NOMO-1 treated with dmso at 0.1 percent for 144 hours (cell line): ENCODE results near the gene RPL27A.
A peak's percentile ranks its signal among the peaks of the same experiment; 100 is the strongest.
"Not testable (repeated sequence)": the region's sequence is repeated elsewhere in the genome, so short reads cannot be mapped to it uniquely, and the experiment has no call there.

Source experiments
- DNase-seq: peaks from one replicate; lab custom pipeline; 2025; ENCODE audit not compliant: unreplicated experiment; lab: John Stamatoyannopoulos, UW

RPL27A gene

DNA sequence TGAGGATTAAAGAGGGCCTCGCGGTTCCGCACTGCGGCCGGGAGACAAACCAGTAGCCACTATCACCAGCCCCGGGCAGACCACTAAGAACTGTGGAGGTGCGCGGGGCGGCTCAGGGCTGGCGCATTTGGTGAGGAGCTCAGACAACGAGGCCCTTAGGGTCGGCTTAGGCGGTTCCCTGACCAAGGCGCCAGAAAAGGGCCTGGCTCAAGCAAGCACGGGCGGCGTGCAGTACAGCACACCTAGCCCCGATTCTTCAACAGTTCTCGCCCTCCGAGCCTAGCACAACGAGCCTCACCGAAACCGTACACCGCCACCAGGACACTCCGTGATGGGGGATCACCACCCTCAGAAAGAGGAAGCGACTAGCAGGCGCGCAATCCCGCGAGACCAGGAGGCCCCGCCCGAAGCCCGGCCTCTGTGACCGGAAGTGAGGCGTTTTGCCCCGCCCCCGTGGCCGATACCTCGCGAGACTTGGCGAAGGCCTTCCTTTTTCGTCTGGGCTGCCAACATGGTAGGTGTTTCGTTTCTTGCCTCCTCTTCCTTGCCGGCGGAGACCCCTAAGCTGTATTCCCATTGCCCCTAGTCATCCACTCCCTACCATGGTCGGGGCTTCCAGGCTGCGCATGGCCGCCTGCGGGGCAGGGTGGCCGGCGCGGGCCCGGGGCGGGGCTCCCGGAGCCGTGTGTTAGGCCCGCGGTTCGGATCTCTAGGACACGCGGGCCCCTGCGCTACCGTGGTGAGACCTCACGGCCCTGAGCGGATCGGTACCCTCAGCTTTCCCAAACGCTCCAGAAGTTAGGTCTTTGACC, at the start of gene RPL27A, which contains the start of gene TRIM66:
RPL27A (plus strand) TSS at position 490 of the 812 bp plus-strand sequence; CDS start at position 512, 22 bp downstream.
TRIM66 (minus strand) TSS at position 363 of the 812 bp plus-strand sequence. CDS start 10,391 bp downstream, outside the sequence.
- peak; percentile 87 for DNase-seq

DNA sequence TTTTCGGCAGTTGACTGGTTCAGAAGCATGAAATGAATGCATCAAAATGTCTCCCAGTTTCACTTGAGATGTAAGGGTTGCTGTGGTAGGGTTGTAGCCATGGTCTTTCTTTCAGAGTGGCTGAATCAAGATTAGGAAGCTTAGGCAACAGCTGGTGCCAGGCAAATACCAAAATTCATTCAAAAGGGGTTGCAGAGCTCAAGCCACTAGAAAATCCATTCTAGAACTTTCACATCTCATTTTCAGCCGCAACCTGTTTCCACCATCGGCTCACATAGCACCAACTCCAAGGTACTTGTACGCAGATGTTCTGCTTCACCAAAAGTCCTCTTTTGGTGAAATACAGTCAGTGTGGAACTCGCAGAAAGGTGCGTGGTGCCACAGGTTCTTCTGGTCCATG, 48.1 kb upstream of the RPL27A start:
- DNase-seq: no peak

DNA sequence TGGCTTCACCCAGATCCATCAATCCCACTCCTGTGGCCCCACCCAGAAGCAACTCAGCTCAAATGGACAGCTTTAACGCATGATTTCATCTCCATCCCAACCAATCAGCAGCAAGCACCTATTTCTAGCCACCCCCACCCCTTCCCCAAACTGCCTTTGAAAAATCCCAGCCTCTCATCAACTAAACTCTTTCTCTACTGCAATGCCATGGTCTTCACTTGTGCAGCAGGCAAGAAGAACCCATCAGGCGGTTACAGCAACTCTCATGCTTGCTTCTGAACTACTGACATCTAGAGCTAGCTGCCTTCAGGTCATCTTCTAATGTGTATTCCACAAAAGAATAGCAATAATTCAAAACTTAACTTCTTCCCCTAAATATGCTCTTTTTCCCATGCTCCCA, 46.5 kb upstream of the RPL27A start:
- DNase-seq: no peak

DNA sequence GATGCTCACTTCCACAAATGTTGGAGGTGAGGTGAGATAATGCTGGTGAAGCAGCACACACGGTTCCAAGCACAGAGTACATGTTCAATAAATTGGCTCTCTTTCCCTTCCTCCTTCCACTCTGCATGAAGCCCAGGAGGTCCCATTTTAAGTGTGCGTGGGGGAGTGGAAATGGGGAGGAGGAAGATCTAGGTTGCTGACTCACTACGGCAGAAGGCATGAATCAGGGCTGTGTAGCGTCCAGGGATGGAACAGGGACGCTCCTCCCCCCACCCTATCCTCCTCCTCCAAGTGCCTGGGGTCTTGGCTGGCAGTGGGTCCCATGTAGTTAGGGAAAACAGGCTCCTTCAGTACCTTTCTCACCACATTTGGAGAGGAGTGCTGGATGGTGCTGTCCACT, 44.3 kb upstream of the RPL27A start:
- DNase-seq: no peak

DNA sequence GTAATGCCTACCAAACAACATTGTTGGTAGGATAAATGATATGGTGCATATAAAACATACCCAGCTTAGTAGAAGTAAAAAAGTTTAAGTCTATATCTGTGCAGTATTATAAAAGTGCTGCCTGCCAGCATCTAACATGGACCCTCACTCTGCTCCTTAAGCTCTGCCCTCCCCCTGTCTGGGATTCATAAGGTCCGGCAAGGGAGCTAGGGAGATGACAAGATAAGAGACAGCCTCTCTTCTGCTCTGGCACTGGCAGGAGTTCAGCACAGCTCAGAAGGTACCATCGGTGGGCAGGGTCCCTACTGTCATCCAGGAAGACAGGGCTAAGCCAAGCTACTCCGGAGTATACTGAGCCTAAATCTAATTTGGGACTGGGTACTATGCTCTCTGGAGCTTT, 42.9 kb upstream of the RPL27A start:
- DNase-seq: no peak

DNA sequence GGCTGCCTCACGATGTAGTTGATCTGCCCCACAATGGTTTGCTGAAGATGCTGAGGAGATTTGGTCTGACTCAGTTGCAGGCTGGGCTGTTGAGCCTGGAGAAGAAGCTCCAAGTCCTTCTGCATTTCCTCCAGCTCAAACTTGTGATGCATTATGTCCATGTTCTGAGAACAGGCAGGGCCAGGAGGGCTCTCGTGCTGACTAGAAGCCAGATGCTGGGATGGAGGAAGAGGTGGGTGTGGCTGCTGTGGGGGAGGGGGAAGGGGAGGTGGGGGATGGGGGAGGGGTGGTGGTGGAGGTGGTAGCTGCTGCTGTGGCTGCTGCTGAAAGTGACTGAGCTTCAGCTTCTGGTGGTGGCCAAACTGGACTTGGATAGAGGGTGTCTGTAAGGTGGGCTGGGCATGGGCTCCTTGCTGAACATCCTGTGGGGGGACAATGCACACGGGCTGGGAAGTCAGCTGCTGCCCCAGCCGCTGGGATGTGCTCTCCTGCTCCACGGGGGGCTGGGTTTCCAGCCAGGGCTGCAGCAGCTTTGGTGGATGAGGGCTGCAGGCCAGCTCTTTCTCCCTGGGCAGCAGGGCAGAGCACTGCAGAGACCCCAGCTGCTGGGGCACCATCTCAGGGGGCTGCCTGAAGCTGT, 42.2 kb upstream of the RPL27A start:
- DNase-seq: no peak

DNA sequence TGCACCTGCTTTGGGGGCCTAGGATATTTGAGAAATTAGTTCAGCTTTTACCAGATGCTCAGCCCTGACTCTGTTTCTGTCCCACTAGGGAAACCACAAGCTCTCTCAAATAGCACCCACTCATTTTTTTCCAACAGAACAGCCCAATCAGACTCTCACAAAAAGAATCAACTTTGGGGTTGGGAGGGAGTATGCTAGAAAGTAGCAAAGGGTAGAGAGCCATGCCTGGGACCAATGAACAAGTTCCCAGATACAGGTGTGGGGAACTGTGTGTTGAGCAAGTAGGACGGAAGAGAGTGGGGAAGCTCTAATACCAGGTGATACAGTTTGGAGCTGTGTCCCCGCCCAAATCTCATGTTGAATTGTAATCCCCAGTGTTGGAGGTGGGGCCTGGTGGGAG, 41.3 kb upstream of the RPL27A start:
- no peak for DNase-seq

DNA sequence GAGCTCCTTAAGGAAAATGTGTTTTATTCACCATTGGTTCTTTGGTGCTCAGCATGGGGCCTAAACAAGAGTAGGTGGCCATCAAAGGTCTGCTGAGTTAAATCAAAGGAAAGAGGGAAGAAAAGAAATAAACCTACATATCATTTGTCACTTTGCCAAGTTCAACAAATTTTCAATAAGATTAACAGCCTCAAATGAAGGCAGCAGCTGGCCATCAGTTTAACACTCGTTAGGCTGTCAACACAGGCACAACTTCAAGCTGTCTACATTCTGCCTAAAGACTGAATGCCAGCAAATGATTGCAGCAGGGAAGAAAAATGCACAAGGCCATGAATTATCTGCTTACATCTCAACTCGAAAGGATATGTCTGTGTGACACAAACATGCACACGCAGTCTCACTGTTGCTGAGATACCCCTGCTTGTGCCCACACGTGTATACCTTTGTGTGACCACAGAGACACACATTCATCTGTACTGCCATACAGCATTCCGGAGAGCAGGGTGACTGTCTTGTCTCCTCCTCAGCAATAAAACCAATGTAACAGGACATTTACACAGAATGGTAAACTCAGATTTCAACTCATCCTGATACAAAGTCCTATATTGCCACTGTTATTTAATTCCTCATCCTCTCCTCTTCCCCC, 40.3 kb upstream of the RPL27A start:
- DNase-seq: no peak

DNA sequence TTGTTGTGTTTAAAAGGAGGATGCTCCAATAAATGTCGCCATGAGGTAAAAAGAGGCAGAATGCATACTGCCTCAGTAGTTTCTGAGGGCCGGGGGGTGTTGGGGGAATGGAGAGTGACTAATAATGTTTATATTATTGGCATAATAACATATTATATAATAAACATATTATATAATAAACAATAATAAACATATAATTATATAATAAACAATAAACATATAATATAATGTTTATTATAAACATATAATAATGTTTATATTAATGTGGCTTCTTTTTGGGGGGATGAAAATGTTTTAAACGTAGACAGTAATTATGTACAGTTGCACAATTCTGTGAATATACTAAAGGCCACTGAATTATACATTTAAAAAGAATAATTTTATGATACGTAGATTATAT, 35.7 kb upstream of the RPL27A start:
- no peak for DNase-seq

DNA sequence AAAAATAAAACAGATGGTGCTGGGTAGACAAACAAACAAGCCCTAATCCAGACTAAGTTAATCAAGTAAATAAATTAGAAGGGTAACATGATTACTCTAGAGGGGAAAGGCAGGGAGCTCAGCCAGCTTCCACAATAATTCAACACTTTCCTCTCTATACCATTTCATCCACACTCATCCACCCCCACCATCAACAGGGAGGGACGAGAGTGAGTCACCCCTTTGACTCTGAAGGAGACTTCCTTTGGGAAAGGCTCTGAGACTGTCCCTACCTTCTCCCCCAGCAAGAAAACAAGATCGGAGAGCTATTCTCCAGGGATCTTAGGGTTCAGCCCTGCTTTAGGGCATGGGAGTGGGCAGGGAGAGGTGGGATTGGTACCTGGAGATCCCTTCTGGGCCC, 33.2 kb upstream of the RPL27A start:
- no peak for DNase-seq

DNA sequence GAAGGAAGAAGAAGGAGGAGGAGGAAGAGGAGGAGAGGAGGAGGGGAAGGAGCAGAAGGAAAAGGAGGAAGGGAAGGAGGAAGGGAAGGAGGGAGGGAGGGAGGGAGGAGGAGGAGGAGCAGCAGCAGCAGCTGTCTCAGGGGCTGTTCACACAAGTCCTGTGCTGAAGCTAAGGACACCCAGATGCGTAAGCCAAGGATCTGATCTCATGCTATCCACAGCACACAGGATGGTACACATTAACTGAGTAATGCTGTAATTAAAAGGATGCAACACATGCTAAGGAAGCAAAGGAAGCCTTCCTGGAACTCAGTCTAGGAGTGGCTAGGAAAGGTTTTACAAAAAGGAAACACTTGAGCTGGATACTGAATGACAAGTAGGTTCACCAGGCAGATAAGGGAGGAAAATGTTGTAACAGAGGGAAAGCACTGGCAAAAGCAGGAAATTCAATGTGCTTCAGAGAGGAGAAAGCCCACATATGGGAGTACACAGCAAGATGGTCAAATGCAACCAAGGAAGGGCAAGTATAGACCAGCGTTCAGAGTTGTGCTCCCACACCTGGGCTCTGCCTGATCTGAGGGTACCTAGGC, 32.1 kb upstream of the RPL27A start:
- DNase-seq: no peak

DNA sequence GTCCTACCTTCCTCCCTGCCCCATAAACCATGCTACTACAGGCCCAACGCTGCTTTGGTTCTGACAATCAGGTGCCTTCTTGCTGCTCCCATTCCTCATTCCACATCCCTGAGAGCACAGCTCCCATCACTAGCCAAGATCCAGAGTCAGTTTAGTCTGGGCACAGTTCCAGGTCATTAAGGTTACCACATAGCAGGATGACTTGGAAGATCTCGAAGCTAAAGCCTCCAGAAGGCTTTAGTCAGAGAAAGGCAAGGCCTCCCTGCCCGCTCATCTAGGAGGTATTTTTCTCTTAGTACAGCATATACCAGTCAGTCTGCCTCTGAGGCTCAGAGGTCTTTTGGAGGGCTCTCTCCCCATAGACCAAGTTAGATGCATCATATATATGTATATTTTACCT, 30.5 kb upstream of the RPL27A start:
- DNase-seq: no peak

DNA sequence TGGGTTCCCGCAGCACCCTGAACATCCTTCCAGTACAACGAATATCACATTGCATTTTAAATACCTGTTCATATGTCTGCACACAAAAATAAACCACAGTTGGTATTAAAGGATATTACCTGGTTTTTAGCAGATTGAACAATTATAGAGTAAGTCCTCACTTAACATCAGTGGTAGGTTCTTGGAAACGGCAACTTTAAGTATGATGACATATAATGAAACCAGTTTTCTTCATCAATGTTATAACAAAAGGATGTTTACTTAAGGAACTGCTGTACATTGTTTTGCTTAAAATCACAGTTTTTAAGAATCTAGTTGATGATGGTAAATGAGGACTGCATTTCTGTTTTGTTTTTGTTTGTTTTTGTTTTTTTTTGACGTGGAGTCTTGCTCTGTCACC, 28.1 kb upstream of the RPL27A start:
- DNase-seq: no peak

DNA sequence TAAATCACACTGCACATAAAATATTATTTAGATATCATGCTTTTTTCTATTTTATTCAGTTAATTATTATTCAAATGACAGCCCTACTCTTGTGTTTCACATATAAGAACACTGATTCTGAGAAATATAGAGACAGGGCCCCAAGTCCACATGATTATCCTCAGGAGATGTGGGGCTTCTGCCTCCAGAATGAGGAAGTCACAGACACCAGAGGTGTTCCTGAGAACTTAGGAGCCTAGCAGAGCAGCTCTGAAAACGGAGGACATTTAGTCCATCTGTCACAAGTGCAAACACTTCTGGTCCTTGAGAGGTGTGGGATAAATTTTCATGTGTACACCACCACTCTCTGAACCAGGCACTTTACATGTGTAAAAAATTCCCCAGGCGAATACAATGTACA, 26.3 kb upstream of the RPL27A start:
- DNase-seq: no peak

DNA sequence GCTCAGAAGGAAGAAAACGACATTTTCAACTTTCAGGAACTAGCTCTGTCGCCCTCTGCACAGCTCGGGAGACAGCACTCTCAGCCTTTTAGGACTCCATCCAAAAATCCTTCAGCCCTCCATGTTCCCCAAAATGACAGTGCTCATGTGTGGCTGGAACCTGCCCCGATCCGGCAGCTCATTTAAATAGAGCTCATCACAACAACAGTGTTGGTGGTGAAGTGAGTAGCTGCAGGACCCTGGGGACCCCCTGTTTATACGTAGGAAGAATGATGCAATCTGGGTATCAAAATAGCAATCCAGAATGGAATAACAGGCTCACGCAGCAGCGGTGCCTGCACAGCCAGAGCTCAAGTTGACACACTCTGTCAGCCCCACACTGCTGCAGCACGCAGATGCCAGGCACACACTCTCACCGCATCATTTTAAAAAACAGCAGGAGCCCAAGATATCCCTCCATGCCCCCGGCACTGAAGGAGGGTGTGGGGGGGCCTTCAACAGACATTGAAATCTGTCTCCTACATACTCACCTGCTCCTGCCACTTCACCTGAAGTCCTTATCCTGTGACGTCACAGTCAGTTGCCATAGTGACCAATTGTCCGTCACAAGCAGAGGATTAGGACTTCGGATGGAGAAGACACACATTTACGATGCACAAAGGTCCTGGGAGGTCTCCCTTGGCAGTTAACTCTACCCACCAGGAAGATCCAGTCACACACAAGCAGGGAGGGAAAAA, 24.1 kb upstream of the RPL27A start:
- DNase-seq: no peak

DNA sequence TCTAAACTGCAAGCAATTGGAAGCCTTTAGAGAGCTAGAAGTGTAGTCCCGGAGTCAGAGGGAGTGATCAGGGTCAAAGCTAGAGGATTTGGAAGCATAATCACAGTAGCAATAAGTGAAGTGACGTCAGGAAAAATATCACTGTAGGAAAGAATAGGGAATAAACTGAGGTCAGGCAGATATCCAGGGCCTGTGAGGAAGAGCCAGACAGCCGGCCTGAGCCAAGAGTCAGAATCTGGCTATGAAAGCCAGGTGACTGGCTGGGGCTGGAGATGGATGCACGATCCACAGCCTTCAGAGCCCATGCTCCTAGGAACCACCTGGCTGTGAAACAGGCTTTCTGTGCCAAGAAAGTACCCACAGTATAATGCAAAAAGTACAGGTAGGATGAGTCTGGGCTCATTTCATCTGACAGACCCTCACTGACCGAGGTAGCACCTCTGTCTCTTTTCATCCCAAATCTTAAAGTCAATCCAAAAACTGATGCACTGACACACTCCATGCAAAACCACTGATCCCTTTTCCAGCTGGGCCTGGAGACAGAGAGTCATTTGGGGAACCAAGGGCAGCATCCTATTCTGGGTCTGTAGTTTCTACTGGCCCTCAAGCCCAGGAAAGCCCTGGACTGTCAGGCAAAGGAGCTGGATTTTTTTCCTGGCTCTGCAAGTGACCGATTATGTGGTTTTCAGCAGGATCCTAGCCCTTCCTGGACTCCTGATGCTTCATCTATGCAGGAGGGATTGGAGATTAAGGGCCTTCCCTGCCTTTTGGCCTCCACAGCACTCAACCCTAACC, 21.4 kb upstream of the RPL27A start:
- no peak for DNase-seq

DNA sequence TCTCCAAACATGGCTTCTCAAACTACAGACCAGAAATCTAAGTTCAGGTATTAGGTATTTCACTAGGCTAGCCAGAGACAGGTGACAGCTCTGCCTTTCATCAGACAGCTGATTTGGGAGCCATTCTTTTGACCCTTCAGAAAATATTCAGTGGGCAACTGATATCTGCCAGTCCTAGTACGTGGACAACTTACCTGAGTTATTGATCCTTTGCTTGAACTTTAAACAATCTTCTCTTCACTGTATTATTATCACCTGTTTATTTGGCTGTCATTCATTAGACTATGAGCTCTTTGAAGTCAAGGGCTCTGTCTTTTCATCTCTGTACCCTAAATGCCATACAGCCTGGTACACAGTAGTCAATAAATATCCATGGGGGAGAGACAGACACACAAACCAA, 17.4 kb upstream of the RPL27A start:
- DNase-seq: no peak

DNA sequence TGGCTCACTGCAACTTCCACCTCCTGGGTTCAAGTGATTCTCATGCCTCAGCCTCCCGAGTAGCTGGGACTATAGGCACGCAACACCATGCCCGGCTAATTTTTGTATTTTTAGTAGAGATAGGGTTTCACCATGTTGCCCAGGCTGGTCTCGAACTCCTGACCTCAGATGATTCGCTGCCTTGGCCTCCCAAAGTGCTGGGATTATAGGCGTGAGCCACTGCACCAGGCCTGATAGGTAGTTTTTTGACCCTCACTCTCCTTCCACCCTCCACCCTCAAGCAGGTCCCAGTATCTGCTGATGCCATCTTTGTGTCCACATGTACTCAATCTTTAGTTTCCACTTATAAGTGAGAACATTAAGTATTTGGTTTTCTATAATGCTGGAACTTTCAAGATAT, 12.5 kb upstream of the RPL27A start:
- not testable (repeated sequence) for DNase-seq

DNA sequence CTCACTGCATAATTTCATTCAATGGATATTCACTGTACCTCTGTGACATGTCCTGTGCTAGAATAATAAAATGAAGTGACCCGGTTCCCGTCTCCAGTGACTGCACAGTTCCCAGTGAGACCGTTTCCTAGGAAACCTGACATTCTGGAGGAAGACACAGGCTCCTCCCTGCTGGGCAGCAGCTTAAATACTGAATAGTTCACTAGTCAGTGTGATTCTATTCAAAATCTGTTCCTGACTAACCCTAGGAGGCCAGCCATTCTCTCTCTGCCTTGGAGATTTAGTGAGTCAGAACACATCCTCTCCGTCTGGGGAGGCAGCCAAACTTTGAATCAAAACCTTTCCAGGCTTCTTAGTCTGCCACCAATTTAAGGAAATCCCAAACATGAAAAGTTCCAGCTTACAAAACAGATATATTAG, 11.4 kb upstream of the RPL27A start:
- no peak for DNase-seq

DNA sequence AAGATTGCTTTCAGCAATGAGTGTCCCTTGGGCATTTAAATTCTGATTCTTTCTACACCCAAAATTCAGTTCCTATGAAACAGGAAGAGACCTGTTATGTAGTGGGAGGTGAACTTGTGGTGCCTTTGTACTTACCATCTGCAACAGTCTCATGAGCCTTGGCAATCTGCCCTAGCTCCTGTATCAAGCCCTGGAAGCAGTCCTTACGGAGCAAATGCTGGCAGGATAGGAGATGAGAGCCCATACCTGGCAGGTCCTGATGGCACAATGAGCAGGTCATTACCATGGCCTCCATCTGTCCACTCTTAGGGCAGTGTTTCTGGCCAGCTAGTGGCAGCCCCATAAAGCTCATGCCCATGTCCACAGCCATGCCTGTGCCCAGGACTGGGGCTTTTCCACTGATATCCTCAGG, 10.9 kb upstream of the RPL27A start:
- no peak for DNase-seq
